ENCODE data around the gene ANKRD28. TPM values are rescaled to one million over a fixed set of nuclear protein-coding genes. Genes with fewer than 3 reads are reported as not detected.

The ANKRD28 gene
- total RNA-seq, 1 donor from 2014 or later: 21.6 TPM

DNA sequence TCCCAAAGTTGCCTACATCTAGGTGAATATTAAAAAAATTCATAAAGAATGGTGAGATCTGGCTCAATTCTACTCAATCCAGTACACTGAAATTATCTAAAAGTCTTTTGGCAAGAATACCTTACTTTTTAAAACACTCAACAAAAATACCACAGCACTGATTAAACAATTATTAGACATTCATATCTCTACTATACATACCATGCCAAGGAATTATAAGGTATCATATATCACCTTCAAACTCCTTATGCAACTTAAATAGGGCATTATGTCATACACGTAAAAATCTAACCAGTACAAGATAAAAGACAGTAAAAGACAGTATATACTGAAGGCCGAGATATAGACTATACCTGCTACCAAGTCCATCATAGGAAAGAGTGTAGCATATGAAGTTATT lies 6.1 kb upstream of the ANKRD28 start:
- no peak for DNase-seq
- no peak for TF ChIP-seq CTCF (IDR thresholded peaks at IDR 0.05; ENCODE audit: borderline replicate concordance)
- no peak overlapping the region for H3K27ac ChIP-seq (replicated peaks)
- H3K36me3 ChIP-seq: no peaks in the 10 kb centered on the region
- H3K4me1 ChIP-seq: peaks cover 35% of the 10 kb centered on the region
- intact Hi-C loops (cut with micrococcal nuclease): no loop called here
- H3K9me3 ChIP-seq (replicated peaks): no peaks in the 10 kb centered on the region
- no peaks in the 10 kb centered on the region for H3K27me3 ChIP-seq (ENCODE audit: low read depth)
- H3K4me3 ChIP-seq: no peak overlapping the region

- no peak for TF ChIP-seq CTCF (IDR thresholded peaks at IDR 0.05; ENCODE audit: borderline replicate concordance)
- H3K9me3 ChIP-seq (replicated peaks): no peaks in the 10 kb centered on the region
- no peak overlapping the region for H3K27ac ChIP-seq (replicated peaks)
- H3K36me3 ChIP-seq: no peaks in the 10 kb centered on the region
- peaks cover 56% of the 10 kb centered on the region for H3K4me1 ChIP-seq
- H3K27me3 ChIP-seq (ENCODE audit: low read depth): no peaks in the 10 kb centered on the region
- no peak overlapping the region for H3K4me3 ChIP-seq
- DNase-seq: no peak
- intact Hi-C loops (cut with micrococcal nuclease): no loop called here
Observed at GRCh38 chr3:15801298-15801697, 3.5 kb upstream of the ANKRD28 start.

- no peaks in the 10 kb centered on the region for H3K9me3 ChIP-seq (replicated peaks)
- no peaks in the 10 kb centered on the region for H3K27me3 ChIP-seq (ENCODE audit: low read depth)
- intact Hi-C loops (cut with micrococcal nuclease): no loop called here
- TF ChIP-seq CTCF (IDR thresholded peaks at IDR 0.05; ENCODE audit: borderline replicate concordance): no peak
- no peak for DNase-seq
- H3K36me3 ChIP-seq: no peaks in the 10 kb centered on the region
- no peak overlapping the region for H3K27ac ChIP-seq (replicated peaks)
- H3K4me1 ChIP-seq: peaks cover 54% of the 10 kb centered on the region
- H3K4me3 ChIP-seq: no peak overlapping the region
Observed at GRCh38 chr3:15800780-15801179, 3.0 kb upstream of the ANKRD28 start.

GRCh38 chr3:15800327-15800726 lies 2.5 kb upstream of the ANKRD28 start:
- H3K36me3 ChIP-seq: no peaks in the 10 kb centered on the region
- DNase-seq: no peak
- no peak for TF ChIP-seq CTCF (IDR thresholded peaks at IDR 0.05; ENCODE audit: borderline replicate concordance)
- no peak overlapping the region for H3K4me3 ChIP-seq
- H3K27ac ChIP-seq (replicated peaks): no peak overlapping the region
- intact Hi-C loops (cut with micrococcal nuclease): no loop called here
- peaks cover 49% of the 10 kb centered on the region for H3K4me1 ChIP-seq
- no peaks in the 10 kb centered on the region for H3K27me3 ChIP-seq (ENCODE audit: low read depth)
- H3K9me3 ChIP-seq (replicated peaks): no peaks in the 10 kb centered on the region

- no peaks in the 10 kb centered on the region for H3K27me3 ChIP-seq (ENCODE audit: low read depth)
- H3K4me3 ChIP-seq: no peak overlapping the region
- DNase-seq: no peak
- peak overlapping the region; percentile 75 for H3K27ac ChIP-seq (replicated peaks)
- H3K4me1 ChIP-seq: peaks cover 37% of the 10 kb centered on the region
- TF ChIP-seq CTCF (IDR thresholded peaks at IDR 0.05; ENCODE audit: borderline replicate concordance): no peak
- H3K36me3 ChIP-seq: no peaks in the 10 kb centered on the region
- H3K9me3 ChIP-seq (replicated peaks): no peaks in the 10 kb centered on the region
- intact Hi-C loops (cut with micrococcal nuclease): no loop called here
Observed at GRCh38 chr3:15798533-15799245, 910 bp upstream of the ANKRD28 start.

Measured in left ventricle myocardium inferior (tissue), 1 donor.